Neural cell (in vitro differentiated cells): ENCODE results near the gene RNF144A. TPM values are rescaled to one million over a fixed set of nuclear protein-coding genes. Genes with fewer than 3 reads are reported as not detected.
A peak's percentile ranks its signal among the peaks of the same experiment; 100 is the strongest.
"Not testable (repeated sequence)": the region's sequence is repeated elsewhere in the genome, so short reads cannot be mapped to it uniquely, and the experiment has no call there.

Source experiments
- H2AFZ ChIP-seq: fragments of 200-600, 300-800 bp; sonication (generic), shearing (Covaris generic); 2 replicates; pipeline ENCODE4 v1.6.0; 2014; ENCODE audit warnings: low read depth, mild to moderate bottlenecking, antibody characterized with exemption, low read length, moderate library complexity
- H3F3A ChIP-seq: fragments of 200-600 bp; shearing (Covaris generic); 2 replicates; pipeline ENCODE4 v1.6.1; 2016; ENCODE audit warnings: mild to moderate bottlenecking, moderate library complexity, mixed read lengths, antibody characterized with exemption, low read length; ENCODE audit not compliant: insufficient read depth, poor library complexity, severe bottlenecking
- H3K27ac ChIP-seq: fragments of 200-600, 300-800 bp; sonication (generic), shearing (Covaris generic); 2 replicates; pipeline ENCODE4 v1.5.1; 2014; ENCODE audit warnings: mild to moderate bottlenecking, low read length, moderate library complexity
- H3K27me3 ChIP-seq: fragments of 300-800, 200-600 bp; sonication (generic), shearing (Covaris generic); 2 replicates; pipeline ENCODE4 v1.6.0; 2014; ENCODE audit warnings: mild to moderate bottlenecking, low read depth, low read length, moderate library complexity; ENCODE audit not compliant: insufficient read depth
- H3K36me3 ChIP-seq: fragments of 300-800, 200-600 bp; sonication (generic), shearing (Covaris generic); 2 replicates; pipeline ENCODE4 v1.5.1; 2014; ENCODE audit warnings: mild to moderate bottlenecking, antibody characterized with exemption, low read length, moderate library complexity; ENCODE audit not compliant: insufficient read depth
- H3K4me2 ChIP-seq: fragments of 300-800, 200-600 bp; sonication (generic), shearing (Covaris generic); 2 replicates; pipeline ENCODE4 v1.6.0; 2014; ENCODE audit warnings: mild to moderate bottlenecking, low read length
- H3K4me3 ChIP-seq: fragments of 300-800, 200-600 bp; sonication (generic), shearing (Covaris generic); 2 replicates; pipeline ENCODE4 v1.5.1; 2014; ENCODE audit warnings: mild to moderate bottlenecking, low read length, moderate library complexity
- H3K79me2 ChIP-seq: fragments of 200-600 bp; shearing (Covaris generic); replicated peaks from 2 replicates; pipeline ENCODE4 v1.6.0; 2014; ENCODE audit warnings: mild to moderate bottlenecking, low read length, moderate library complexity; ENCODE audit not compliant: insufficient read depth
- H3K9ac ChIP-seq: fragments of 300-800, 200-600 bp; sonication (generic), shearing (Covaris generic); 2 replicates; pipeline ENCODE4 v1.6.1; 2016; ENCODE audit warnings: mild to moderate bottlenecking, low read length, mixed read lengths
- H3K9me2 ChIP-seq: fragments of 200-600 bp; shearing (Covaris generic); 2 replicates; pipeline ENCODE4 v1.6.1; 2016; ENCODE audit warnings: mild to moderate bottlenecking, low read length, mixed read lengths; ENCODE audit not compliant: insufficient read depth
- H3K9me3 ChIP-seq: fragments of 200-600, 300-800 bp; sonication (generic), shearing (Covaris generic); 2 replicates; pipeline ENCODE4 v1.6.1; 2016; ENCODE audit warnings: mild to moderate bottlenecking, mixed run types, low read length, moderate library complexity, mixed read lengths
- H4K20me1 ChIP-seq: fragments of 200-600 bp; shearing (Covaris generic); 2 replicates; pipeline ENCODE4 v1.6.1; 2016; ENCODE audit warnings: mild to moderate bottlenecking, mixed run types; ENCODE audit not compliant: insufficient read depth
- EP300 ChIP-seq: fragments of 450-650 bp; conservative IDR thresholded peaks from 2 replicates; pipeline ENCODE4 v1.6.1; 2014; ENCODE audit warnings: antibody characterized with exemption, mild to moderate bottlenecking, moderate library complexity; ENCODE audit not compliant: poor library complexity, severe bottlenecking
- EZH2 ChIP-seq: fragments of 200-600, 300-800 bp; shearing (Covaris generic), sonication (generic); IDR thresholded peaks from 2 replicates; pipeline ENCODE4 v1.6.1; 2014; ENCODE audit warnings: antibody characterized with exemption, low read length, borderline replicate concordance, mild to moderate bottlenecking; ENCODE audit not compliant: insufficient read depth, poor library complexity, severe bottlenecking
- MXI1 ChIP-seq: fragments of 450-650 bp; conservative IDR thresholded peaks from 2 replicates; pipeline ENCODE4 v1.6.1; 2014; ENCODE audit warnings: antibody characterized with exemption, mild to moderate bottlenecking; ENCODE audit not compliant: poor library complexity, severe bottlenecking
- POLR2AphosphoS5 ChIP-seq: IDR thresholded peaks from 2 replicates; pipeline ENCODE4 v1.6.1; 2012
- RAD21 ChIP-seq: fragments of 450-650 bp; conservative IDR thresholded peaks from 2 replicates; pipeline ENCODE4 v1.6.1; 2014; ENCODE audit warnings: antibody characterized with exemption, mild to moderate bottlenecking, moderate library complexity
- SMC3 ChIP-seq: fragments of 450-650 bp; conservative IDR thresholded peaks from 2 replicates; pipeline ENCODE4 v1.6.1; 2014; ENCODE audit warnings: antibody characterized with exemption, mild to moderate bottlenecking, moderate library complexity; ENCODE audit not compliant: poor library complexity
- TAF1 ChIP-seq: IDR thresholded peaks from 2 replicates; pipeline ENCODE4 v1.6.1; 2012; ENCODE audit warnings: low read depth
- polyA plus RNA-seq: library from polyadenylated mRNA; depleted of rRNA; stranded (reverse); fragments of >200 nt; gene quantifications from 2 replicates; pipeline ENCODE4 v1.2.3, GENCODE V29; 2014
- TF ChIP-seq, protein P1 (sequence below): fragments of 450-650 bp; IDR thresholded peaks from 2 replicates; pipeline ENCODE4 v1.5.1; 2014; ENCODE audit warnings: antibody characterized with exemption, mild to moderate bottlenecking, moderate library complexity; ENCODE audit not compliant: poor library complexity, severe bottlenecking
- TF ChIP-seq, protein P2 (sequence below): IDR thresholded peaks from 2 replicates; pipeline ENCODE4 v1.6.1; 2012; ENCODE audit warnings: borderline replicate concordance

The RNF144A gene
- polyA plus RNA-seq, 1 donor from 2014 or later = 26.9 TPM

DNA sequence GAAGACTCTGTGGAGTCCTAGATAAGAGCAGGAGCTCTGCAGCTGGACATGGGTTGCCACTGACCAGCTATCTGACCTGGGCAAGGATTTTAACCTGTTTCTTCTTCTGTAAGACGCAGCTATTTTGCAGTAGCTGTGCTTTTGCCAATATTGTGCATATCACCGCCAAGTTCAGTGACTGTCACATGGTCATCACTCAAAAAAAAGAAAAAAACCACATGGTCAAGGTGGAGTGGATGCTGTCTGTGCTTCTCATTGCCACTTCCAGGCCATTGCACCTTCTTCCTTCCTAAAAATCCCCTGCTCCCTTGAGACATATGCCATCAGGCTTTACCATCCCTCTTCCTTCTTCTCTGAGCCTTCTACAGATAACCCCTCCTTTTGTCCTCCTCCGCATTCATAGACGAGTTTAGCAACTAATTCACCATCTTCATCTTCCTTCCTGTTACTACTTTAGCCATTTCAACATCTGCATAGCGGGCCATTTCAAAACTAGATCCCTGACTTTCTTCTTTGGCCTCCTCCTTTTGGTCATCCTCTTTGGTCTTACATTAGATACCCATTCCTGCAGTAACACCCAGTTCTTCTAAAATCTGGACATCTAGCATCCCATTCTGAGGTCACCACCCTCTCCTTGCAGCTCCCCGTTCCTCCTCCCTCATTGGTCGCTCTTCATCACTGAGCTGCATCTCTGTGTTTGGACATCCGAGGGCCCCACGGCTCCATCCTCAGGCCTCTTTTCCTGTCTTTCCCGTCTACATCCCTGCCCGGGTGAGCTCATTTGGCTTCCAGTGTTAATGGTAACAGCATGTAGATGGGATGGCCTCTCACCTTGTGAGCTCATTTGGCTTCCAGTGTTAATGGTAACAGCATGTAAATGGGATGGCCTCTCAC, 17.8 kb downstream of the RNF144A start:
- Histone ChIP-seq H3K27ac (no peak overlapping the region), H3K4me3 (no peak overlapping the region), H3K27me3 (no peaks in the 10 kb centered on the region), H3K9ac (no peak overlapping the region), H3K36me3 (no peaks in the 10 kb centered on the region), H3F3A (no peaks in the 10 kb centered on the region), H3K9me3 (no peaks in the 10 kb centered on the region), H3K79me2 (peaks cover 37% of the 10 kb centered on the region), H3K9me2 (no peaks in the 10 kb centered on the region), H3K4me2 (no peak overlapping the region), H2AFZ (no peak overlapping the region), H4K20me1 (no peaks in the 10 kb centered on the region)
- TF ChIP-seq EZH2 (no peak), RAD21 (no peak), SMC3 (no peak), EP300 (no peak), POLR2AphosphoS5 (no peak)

DNA sequence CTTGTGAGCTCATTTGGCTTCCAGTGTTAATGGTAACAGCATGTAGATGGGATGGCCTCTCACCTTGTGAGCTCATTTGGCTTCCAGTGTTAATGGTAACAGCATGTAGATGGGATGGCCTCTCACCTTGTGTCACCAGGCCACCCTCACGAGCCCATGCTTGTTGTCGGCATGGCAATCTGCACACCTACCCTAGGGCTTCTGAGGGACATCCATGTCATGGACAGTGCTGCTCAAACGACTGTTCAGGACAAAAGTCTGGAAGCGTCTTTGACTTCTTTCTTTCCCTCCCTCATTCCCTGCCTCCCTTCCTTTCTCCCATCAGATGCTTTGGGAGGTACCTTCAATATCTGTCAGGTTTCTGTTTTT, 18.4 kb downstream of the RNF144A start:
- H3K27me3 ChIP-seq, H3F3A ChIP-seq, H3K9ac ChIP-seq, H4K20me1 ChIP-seq, H3K4me3 ChIP-seq, H3K27ac ChIP-seq, H3K9me2 ChIP-seq, H2AFZ ChIP-seq, H3K4me2 ChIP-seq, H3K9me3 ChIP-seq, H3K36me3 ChIP-seq: not testable (repeated sequence)
- H3K79me2 ChIP-seq = peaks cover 33% of the 10 kb centered on the region

DNA sequence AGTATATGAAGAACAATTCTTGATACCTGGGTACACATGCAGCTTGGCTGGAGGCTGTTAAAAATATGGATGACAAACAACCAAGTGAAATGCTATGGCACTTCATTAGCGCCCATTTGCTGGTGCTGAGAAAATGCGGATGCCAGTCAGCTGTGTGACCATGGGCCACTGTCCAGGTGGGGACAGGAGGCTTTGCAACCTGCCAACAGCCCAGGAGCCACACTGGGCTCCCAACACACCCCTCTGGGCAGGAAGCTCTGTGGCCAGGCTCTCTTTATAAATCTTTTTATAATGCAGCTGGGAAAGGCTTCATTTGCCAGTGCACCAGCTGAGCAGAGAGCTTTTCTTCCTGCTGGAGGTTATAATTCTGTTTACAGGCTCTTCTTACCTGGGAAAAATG, 19.9 kb downstream of the RNF144A start:
- Histone ChIP-seq H3K9ac (no peak overlapping the region), H3K27me3 (no peaks in the 10 kb centered on the region), H3K4me2 (no peak overlapping the region), H3K9me2 (no peaks in the 10 kb centered on the region), H3K27ac (peak overlapping the region; percentile 8), H3K36me3 (peaks cover 9% of the 10 kb centered on the region), H2AFZ (no peak overlapping the region), H3K9me3 (no peaks in the 10 kb centered on the region), H4K20me1 (no peaks in the 10 kb centered on the region), H3K79me2 (peaks cover 28% of the 10 kb centered on the region), H3K4me3 (no peak overlapping the region), H3F3A (no peaks in the 10 kb centered on the region)
- TF ChIP-seq EZH2 = no peak
- no peak for TF ChIP-seq RAD21
- TF ChIP-seq, protein P1, sequence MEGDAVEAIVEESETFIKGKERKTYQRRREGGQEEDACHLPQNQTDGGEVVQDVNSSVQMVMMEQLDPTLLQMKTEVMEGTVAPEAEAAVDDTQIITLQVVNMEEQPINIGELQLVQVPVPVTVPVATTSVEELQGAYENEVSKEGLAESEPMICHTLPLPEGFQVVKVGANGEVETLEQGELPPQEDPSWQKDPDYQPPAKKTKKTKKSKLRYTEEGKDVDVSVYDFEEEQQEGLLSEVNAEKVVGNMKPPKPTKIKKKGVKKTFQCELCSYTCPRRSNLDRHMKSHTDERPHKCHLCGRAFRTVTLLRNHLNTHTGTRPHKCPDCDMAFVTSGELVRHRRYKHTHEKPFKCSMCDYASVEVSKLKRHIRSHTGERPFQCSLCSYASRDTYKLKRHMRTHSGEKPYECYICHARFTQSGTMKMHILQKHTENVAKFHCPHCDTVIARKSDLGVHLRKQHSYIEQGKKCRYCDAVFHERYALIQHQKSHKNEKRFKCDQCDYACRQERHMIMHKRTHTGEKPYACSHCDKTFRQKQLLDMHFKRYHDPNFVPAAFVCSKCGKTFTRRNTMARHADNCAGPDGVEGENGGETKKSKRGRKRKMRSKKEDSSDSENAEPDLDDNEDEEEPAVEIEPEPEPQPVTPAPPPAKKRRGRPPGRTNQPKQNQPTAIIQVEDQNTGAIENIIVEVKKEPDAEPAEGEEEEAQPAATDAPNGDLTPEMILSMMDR = no peak
- TF ChIP-seq SMC3 = no peak
- TF ChIP-seq, protein P2, sequence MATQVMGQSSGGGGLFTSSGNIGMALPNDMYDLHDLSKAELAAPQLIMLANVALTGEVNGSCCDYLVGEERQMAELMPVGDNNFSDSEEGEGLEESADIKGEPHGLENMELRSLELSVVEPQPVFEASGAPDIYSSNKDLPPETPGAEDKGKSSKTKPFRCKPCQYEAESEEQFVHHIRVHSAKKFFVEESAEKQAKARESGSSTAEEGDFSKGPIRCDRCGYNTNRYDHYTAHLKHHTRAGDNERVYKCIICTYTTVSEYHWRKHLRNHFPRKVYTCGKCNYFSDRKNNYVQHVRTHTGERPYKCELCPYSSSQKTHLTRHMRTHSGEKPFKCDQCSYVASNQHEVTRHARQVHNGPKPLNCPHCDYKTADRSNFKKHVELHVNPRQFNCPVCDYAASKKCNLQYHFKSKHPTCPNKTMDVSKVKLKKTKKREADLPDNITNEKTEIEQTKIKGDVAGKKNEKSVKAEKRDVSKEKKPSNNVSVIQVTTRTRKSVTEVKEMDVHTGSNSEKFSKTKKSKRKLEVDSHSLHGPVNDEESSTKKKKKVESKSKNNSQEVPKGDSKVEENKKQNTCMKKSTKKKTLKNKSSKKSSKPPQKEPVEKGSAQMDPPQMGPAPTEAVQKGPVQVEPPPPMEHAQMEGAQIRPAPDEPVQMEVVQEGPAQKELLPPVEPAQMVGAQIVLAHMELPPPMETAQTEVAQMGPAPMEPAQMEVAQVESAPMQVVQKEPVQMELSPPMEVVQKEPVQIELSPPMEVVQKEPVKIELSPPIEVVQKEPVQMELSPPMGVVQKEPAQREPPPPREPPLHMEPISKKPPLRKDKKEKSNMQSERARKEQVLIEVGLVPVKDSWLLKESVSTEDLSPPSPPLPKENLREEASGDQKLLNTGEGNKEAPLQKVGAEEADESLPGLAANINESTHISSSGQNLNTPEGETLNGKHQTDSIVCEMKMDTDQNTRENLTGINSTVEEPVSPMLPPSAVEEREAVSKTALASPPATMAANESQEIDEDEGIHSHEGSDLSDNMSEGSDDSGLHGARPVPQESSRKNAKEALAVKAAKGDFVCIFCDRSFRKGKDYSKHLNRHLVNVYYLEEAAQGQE = no peak
- no peak for TF ChIP-seq POLR2AphosphoS5
- TF ChIP-seq EP300 = no peak
- TF ChIP-seq MXI1 = no peak
- TF ChIP-seq TAF1 = no peak
